Limb (tissue), 2 donors: ENCODE measurements around the gene OVOL1.

ENCODE experiments used
- DNase-seq, 2 donors: peaks; one replicate each; pipeline ENCODE4 v3.0.0-alpha.2; 2016; ENCODE audit errors: extremely low spot score in 2 of 2

OVOL1 gene

GRCh38 chr11:65791719-65792213, 4.9 kb downstream of the OVOL1 start:
- no peak for DNase-seq

GRCh38 chr11:65792456-65792855, 5.6 kb downstream of the OVOL1 start:
- no peak for DNase-seq

- no peak for DNase-seq
These were observed 6.3 kb downstream of the OVOL1 start for GRCh38 chr11:65793144-65793581.

- DNase-seq: no peak
These were observed 7.0 kb downstream of the OVOL1 start for GRCh38 chr11:65793625-65794400.

- no peak for DNase-seq
These were observed 8.0 kb downstream of the OVOL1 start for GRCh38 chr11:65794570-65795510.

- no peak for DNase-seq
These were observed 10.1 kb downstream of the OVOL1 start for GRCh38 chr11:65796726-65797601.

GRCh38 chr11:65797711-65798110, 10.8 kb downstream of the OVOL1 start:
- DNase-seq: no peak

GRCh38 chr11:65798882-65799281, 12.0 kb downstream of the OVOL1 start:
- no peak for DNase-seq

- no peak for DNase-seq
These were observed 14.5 kb downstream of the OVOL1 start for GRCh38 chr11:65801153-65801987.

- DNase-seq: no peak
These were observed 16.0 kb downstream of the OVOL1 start for GRCh38 chr11:65802841-65803240.

- no peak for DNase-seq
These were observed 17.1 kb downstream of the OVOL1 start for GRCh38 chr11:65803797-65804492.

GRCh38 chr11:65806979-65807378, 20.1 kb downstream of the OVOL1 start:
- no peak for DNase-seq

GRCh38 chr11:65808744-65809341, 22.0 kb downstream of the OVOL1 start:
- no peak for DNase-seq

- no peak for DNase-seq
These were observed 22.6 kb downstream of the OVOL1 start for GRCh38 chr11:65809496-65809895.

GRCh38 chr11:65810046-65810868, 23.4 kb downstream of the OVOL1 start:
- DNase-seq: no peak

- DNase-seq: no peak
These were observed 25.1 kb downstream of the OVOL1 start for GRCh38 chr11:65811764-65812475.

- no peak for DNase-seq
These were observed 27.5 kb downstream of the OVOL1 start for GRCh38 chr11:65814131-65814985.
